H9 (cell line): ENCODE data around the gene ONECUT1. TPM values are rescaled to one million over a fixed set of nuclear protein-coding genes. Genes with fewer than 3 reads are reported as not detected.

Experiments used
- DNase-seq: peaks from one replicate; pipeline ENCODE4 v3.0.0-alpha.2; 2017
- H2AFZ ChIP-seq: one replicate; pipeline ENCODE4 v1.6.1; 2013; ENCODE audit warnings: mild to moderate bottlenecking, low read length, control low read depth, moderate library complexity
- H2AK5ac ChIP-seq: 2 replicates; pipeline ENCODE4 v1.6.1; 2013; ENCODE audit warnings: low read length, control low read depth, mixed read lengths; ENCODE audit not compliant: insufficient read length
- H2BK120ac ChIP-seq: one replicate; pipeline ENCODE4 v1.6.1; 2013; ENCODE audit warnings: low read depth, mild to moderate bottlenecking, low read length, control low read depth, inconsistent platforms; ENCODE audit not compliant: poor library complexity, severe bottlenecking
- H2BK12ac ChIP-seq: 2 replicates; pipeline ENCODE4 v1.6.1; 2013; ENCODE audit warnings: low read length, control low read depth, mixed read lengths, low read depth; ENCODE audit not compliant: insufficient read length
- H2BK15ac ChIP-seq: 2 replicates; pipeline ENCODE4 v1.6.1; 2013; ENCODE audit warnings: low read depth, low read length, control low read depth
- H2BK20ac ChIP-seq: one replicate; pipeline ENCODE4 v1.6.1; 2013; ENCODE audit warnings: low read depth, mild to moderate bottlenecking, low read length, control low read depth, inconsistent platforms; ENCODE audit not compliant: poor library complexity, severe bottlenecking
- H2BK5ac ChIP-seq: 2 replicates; pipeline ENCODE4 v1.6.1; 2013; ENCODE audit warnings: low read length, control low read depth, mixed read lengths; ENCODE audit not compliant: insufficient read length
- H3K14ac ChIP-seq: 2 replicates; pipeline ENCODE4 v1.6.1; 2013; ENCODE audit warnings: low read length, control low read depth; ENCODE audit not compliant: insufficient read depth
- H3K18ac ChIP-seq: 2 replicates; pipeline ENCODE4 v1.6.1; 2013; ENCODE audit warnings: low read depth, mild to moderate bottlenecking, mixed read lengths, low read length, control low read depth; ENCODE audit not compliant: insufficient read length
- H3K23ac ChIP-seq: 2 replicates; pipeline ENCODE4 v1.6.1; 2013; ENCODE audit warnings: low read length, control low read depth, mixed read lengths, low read depth; ENCODE audit not compliant: insufficient read length
- H3K23me2 ChIP-seq: 2 replicates; pipeline ENCODE4 v1.6.1; 2013; ENCODE audit warnings: low read depth, mild to moderate bottlenecking, mixed read lengths, low read length, control low read depth; ENCODE audit not compliant: insufficient read length, poor library complexity, severe bottlenecking
- H3K27ac ChIP-seq: 2 replicates; pipeline ENCODE4 v1.5.1; 2013; ENCODE audit warnings: low read length, control low read depth, mixed read lengths, low read depth; ENCODE audit not compliant: insufficient read length
- H3K27me3 ChIP-seq: 2 replicates; pipeline ENCODE4 v1.6.1; 2013; ENCODE audit warnings: low read length, control low read depth, inconsistent platforms; ENCODE audit not compliant: insufficient read depth
- H3K4ac ChIP-seq: 2 replicates; pipeline ENCODE4 v1.6.1; 2013; ENCODE audit warnings: low read depth, mild to moderate bottlenecking, control low read depth, inconsistent platforms, low read length, moderate library complexity
- H3K4me1 ChIP-seq: 2 replicates; pipeline ENCODE4 v1.6.1; 2013; ENCODE audit warnings: low read length, control low read depth, inconsistent platforms; ENCODE audit not compliant: insufficient read depth
- H3K4me2 ChIP-seq: 2 replicates; pipeline ENCODE4 v1.6.1; 2013; ENCODE audit warnings: low read length, control low read depth, mixed read lengths; ENCODE audit not compliant: insufficient read length, insufficient read depth
- H3K56ac ChIP-seq: 2 replicates; pipeline ENCODE4 v1.6.1; 2013; ENCODE audit warnings: low read depth, mild to moderate bottlenecking, mixed read lengths, low read length, control low read depth; ENCODE audit not compliant: insufficient read length
- H3K79me1 ChIP-seq: 2 replicates; pipeline ENCODE4 v1.6.1; 2013; ENCODE audit warnings: low read depth, mild to moderate bottlenecking, moderate library complexity, low read length, control low read depth, inconsistent platforms; ENCODE audit not compliant: insufficient read depth, poor library complexity, severe bottlenecking
- H3K79me2 ChIP-seq: 2 replicates; pipeline ENCODE4 v1.6.1; 2013; ENCODE audit warnings: low read length, control low read depth, inconsistent platforms; ENCODE audit not compliant: insufficient read depth
- H3K9ac ChIP-seq: 2 replicates; pipeline ENCODE4 v1.6.1; 2013; ENCODE audit warnings: low read length, control low read depth, mixed read lengths; ENCODE audit not compliant: insufficient read length; ENCODE audit errors: extremely low read depth
- H3K9me3 ChIP-seq: one replicate; pipeline ENCODE4 v1.6.1; 2013; ENCODE audit warnings: low read depth, low read length, inconsistent platforms; ENCODE audit not compliant: control insufficient read depth
- H3T11ph ChIP-seq: one replicate; pipeline ENCODE4 v1.6.1; 2013; ENCODE audit warnings: mild to moderate bottlenecking, low read length, control low read depth, inconsistent platforms
- H4K20me1 ChIP-seq: one replicate; pipeline ENCODE4 v1.6.1; 2013; ENCODE audit not compliant: control insufficient read depth, insufficient read length, insufficient read depth
- H4K5ac ChIP-seq: 2 replicates; pipeline ENCODE4 v1.6.1; 2013; ENCODE audit warnings: low read depth, mild to moderate bottlenecking, mixed read lengths, low read length, control low read depth; ENCODE audit not compliant: insufficient read length
- H4K8ac ChIP-seq: replicated peaks from 2 replicates; pipeline ENCODE4 v1.6.1; 2013; ENCODE audit warnings: low read length, control low read depth, mixed read lengths, low read depth; ENCODE audit not compliant: insufficient read length
- H4K91ac ChIP-seq: 2 replicates; pipeline ENCODE4 v1.6.1; 2013; ENCODE audit warnings: low read depth, mild to moderate bottlenecking, moderate library complexity, mixed read lengths, low read length, control low read depth; ENCODE audit not compliant: insufficient read length
- H3K27ac Mint-ChIP-seq, 3 experiments: 2 replicates in 2 of 3; 3 replicates in 1 of 3; pipeline ENCODE4 v1.8.0; 2020 to 2021; ENCODE audit warnings: mixed read lengths in 3 of 3, mild to moderate bottlenecking in 1 of 3, moderate library complexity in 1 of 3
- H3K27me3 Mint-ChIP-seq: 2 replicates; pipeline ENCODE4 v1.8.0; 2021; ENCODE audit warnings: low read depth, mild to moderate bottlenecking, moderate library complexity, mixed read lengths
- H3K36me3 Mint-ChIP-seq, 3 experiments: 2 replicates in 2 of 3; 3 replicates in 1 of 3; pipeline ENCODE4 v1.8.0; 2020 to 2021; ENCODE audit warnings: low read depth in 3 of 3, mixed read lengths in 3 of 3; ENCODE audit not compliant: insufficient read depth in 1 of 3
- H3K4me1 Mint-ChIP-seq, 2 experiments: 2 replicates each; pipeline ENCODE4 v1.8.0; 2020; ENCODE audit warnings: mixed read lengths in 2 of 2
- H3K4me3 Mint-ChIP-seq, 2 experiments: 2 replicates in 1 of 2; 3 replicates in 1 of 2; pipeline ENCODE4 v1.8.0; 2020 to 2021; ENCODE audit warnings: mild to moderate bottlenecking in 2 of 2, mixed read lengths in 2 of 2, moderate library complexity in 1 of 2
- H3K9me3 Mint-ChIP-seq, 2 experiments: 2 replicates in 1 of 2; 3 replicates in 1 of 2; pipeline ENCODE4 v1.8.0; 2020; ENCODE audit warnings: mild to moderate bottlenecking in 2 of 2, mixed read lengths in 2 of 2, moderate library complexity in 1 of 2
- CTCF ChIP-seq: fragments of 200-600 bp; sonication (generic); conservative IDR thresholded peaks from 3 replicates; pipeline ENCODE4 v1.8.0; 2021; ENCODE audit warnings: antibody characterized with exemption, mild to moderate bottlenecking
- WGBS: extraction: QIAGEN DNeasy Blood & Tissue Kit; methylation state at CpG from one replicate; pipeline ENCODE4 v1.1.7; 2013; ENCODE audit warnings: missing lambda C conversion rate, low lambda C conversion rate, mixed read lengths; ENCODE audit not compliant: insufficient read length; ENCODE audit errors: extremely low coverage; 5-methylcytosine and 5-hydroxymethylcytosine counted together
- total RNA-seq: library from RNA; stranded (reverse); gene quantifications from 2 replicates; pipeline ENCODE4 v1.2.1, GENCODE V29; 2021

ONECUT1 gene
- total RNA-seq, 1 experiment from 2014 or later, result 14.1 TPM

- no peak overlapping the region for H2AFZ ChIP-seq
- H3K4me1 ChIP-seq, result no peaks in the 10 kb centered on the region; the same call in 1 of the 2 replicates
- no peaks in the 10 kb centered on the region; the same call in 1 of the 2 replicates for H3K27me3 Mint-ChIP-seq
- H3K56ac ChIP-seq, result no peak overlapping the region
- no peak overlapping the region for H3K14ac ChIP-seq
- no peak overlapping the region for H2BK5ac ChIP-seq
- no peak overlapping the region for H3K4ac ChIP-seq
- peaks cover 0 to 8% (median 0%) of the 10 kb centered on the region in 3 experiments; a peak in 3 of 7 replicates for H3K36me3 Mint-ChIP-seq
- no peak overlapping the region for H3K9ac ChIP-seq
- H3K18ac ChIP-seq, result no peak overlapping the region
- no peaks in the 10 kb centered on the region for H3K79me2 ChIP-seq
- H3K4me1 Mint-ChIP-seq, result peaks cover 5 to 10% of the 10 kb centered on the region in 2 experiments
- no peaks in the 10 kb centered on the region for H4K20me1 ChIP-seq
- H4K91ac ChIP-seq, result no peak overlapping the region
- H2BK15ac ChIP-seq, result no peak overlapping the region
- no peak overlapping the region for H3K23ac ChIP-seq
- no peak for DNase-seq
- H3K4me2 ChIP-seq, result no peak overlapping the region
- H3K23me2 ChIP-seq, result no peaks in the 10 kb centered on the region
- no peak overlapping the region; a peak in 1 of 7 replicates for H3K27ac Mint-ChIP-seq
- no peak overlapping the region for H3T11ph ChIP-seq
- no peak overlapping the region for H2AK5ac ChIP-seq
- H2BK20ac ChIP-seq, result no peak overlapping the region
- peaks cover 1 to 6% of the 10 kb centered on the region in 2 experiments for H3K9me3 Mint-ChIP-seq
- no peaks in the 10 kb centered on the region for H3K79me1 ChIP-seq
- no peak overlapping the region for H3K27ac ChIP-seq
- no peak overlapping the region for H3K4me3 Mint-ChIP-seq
- H2BK120ac ChIP-seq, result no peak overlapping the region
- no peak overlapping the region for H4K5ac ChIP-seq
- H4K8ac ChIP-seq, result no peak overlapping the region
- H2BK12ac ChIP-seq, result no peak overlapping the region
- no peak for TF ChIP-seq CTCF
- no peaks in the 10 kb centered on the region for H3K27me3 ChIP-seq
- no peaks in the 10 kb centered on the region for H3K9me3 ChIP-seq
- WGBS, result no CpG with 5 or more reads among the region's 3 CpGs
Observed at GRCh38 chr15:52727815-52728214, 62.3 kb downstream of the ONECUT1 start.
